ENCODE results near the gene LAGE3.

The LAGE3 gene

GRCh38 chrX:154473683-154474082, 5.4 kb downstream of the LAGE3 start:
- no peak for DNase-seq

GRCh38 chrX:154472685-154473632, 6.1 kb downstream of the LAGE3 start:
- DNase-seq, result no peak

DNA sequence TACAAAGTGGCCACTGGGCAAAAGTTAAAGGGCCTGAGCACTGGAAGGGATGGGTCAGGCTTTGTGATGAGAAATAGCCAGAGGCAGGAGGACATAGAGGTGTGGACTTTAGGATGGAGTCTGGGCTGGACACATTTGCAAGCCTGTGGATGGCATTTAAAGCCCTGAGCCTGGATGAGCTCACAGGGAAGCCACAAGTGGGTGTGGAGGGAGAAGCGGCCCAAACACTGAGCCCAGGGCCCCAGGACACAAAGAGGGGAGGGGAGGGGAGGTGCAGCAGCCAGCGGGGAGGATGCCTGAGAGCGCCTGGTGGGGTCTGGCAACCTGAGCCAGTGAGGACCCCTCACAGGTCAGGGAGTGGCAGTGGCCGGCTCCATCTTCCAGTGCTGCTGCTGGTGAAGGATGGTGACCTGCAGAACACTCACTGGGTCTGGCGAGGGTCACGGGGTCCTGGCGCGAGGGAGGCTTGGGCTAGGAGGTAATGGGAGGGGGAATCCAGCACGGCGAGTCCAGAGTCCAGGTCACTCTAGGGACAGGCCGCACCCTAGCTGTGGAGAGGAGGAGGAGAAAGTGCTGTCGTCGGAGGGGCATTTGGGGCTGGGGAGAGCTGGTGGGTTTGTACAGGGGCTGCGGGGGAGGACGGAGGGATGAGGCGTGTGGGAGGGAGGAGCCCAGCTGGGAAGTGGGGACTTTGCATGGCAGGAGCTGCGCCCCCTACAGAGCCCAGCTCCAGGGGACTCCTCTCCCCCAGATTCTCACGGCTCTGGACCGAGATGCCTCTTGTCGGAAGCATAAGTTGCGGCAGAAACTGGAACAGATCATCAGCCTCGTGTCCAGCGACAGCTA, 7.0 kb downstream of the LAGE3 start:
- DNase-seq, result no peak

DNA sequence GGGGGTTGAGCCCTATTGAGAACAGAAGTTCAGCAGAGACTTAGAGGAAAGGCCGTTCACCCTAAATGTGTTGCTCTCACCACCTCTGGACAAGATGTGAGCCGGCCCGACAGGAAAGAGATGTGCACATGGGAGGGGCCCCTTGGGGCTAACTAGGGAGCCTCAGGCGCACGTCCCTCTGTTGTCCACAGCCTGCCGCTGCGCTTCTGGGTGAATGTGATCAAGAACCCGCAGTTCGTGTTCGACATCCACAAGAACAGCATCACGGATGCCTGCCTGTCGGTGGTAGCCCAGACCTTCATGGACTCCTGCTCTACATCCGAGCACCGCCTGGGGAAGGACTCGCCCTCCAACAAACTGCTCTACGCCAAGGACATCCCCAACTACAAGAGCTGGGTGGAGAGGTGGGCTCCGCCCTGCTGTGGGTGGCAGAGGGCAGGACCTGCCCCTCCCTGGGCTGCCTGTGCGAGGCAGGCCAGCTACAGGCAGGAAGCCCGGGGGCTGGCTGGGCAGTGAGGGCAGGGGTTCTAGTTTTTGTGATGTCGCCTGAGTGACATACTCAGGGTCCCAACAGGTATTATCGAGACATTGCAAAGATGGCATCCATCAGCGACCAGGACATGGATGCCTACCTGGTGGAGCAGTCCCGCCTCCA, 8.0 kb downstream of the LAGE3 start:
- no peak for DNase-seq

- DNase-seq, result no peak
Observed at GRCh38 chrX:154470434-154470833, 8.6 kb downstream of the LAGE3 start.

DNA sequence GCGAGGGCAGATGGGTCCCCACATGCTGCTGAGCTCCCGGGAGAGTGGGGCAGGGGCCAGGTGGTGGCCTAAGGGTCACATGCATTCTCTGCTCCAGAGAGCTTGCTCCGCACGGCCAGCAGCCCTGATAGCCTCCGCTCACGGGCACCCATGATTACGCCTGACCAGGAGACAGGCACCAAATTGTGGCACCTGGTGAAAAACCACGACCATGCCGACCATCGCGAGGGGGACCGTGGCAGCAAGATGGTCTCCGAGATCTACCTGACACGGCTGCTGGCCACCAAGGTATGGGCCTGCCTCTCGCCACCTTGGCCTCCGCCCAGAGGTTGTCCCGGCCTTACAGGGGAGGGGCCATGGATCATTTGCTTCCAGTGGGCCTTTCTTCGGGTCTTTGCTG, 9.2 kb downstream of the LAGE3 start:
- DNase-seq, result no peak

DNA sequence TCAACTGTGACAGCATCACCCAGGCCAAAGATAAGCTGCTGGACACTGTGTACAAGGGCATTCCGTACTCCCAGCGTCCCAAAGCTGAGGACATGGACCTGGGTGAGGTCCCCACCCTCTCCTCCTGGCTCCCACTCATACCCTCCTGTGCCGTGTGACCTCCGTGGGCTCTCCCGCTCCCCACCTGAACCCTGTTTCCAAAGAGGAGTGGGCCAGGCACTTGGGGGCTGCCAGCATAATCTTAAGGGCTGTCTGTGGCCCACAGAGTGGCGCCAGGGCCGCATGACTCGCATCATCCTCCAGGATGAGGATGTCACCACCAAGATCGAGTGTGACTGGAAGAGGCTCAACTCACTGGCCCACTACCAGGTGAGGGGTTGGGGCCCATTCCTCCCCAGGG, 10.0 kb downstream of the LAGE3 start:
- no peak for DNase-seq

DNA sequence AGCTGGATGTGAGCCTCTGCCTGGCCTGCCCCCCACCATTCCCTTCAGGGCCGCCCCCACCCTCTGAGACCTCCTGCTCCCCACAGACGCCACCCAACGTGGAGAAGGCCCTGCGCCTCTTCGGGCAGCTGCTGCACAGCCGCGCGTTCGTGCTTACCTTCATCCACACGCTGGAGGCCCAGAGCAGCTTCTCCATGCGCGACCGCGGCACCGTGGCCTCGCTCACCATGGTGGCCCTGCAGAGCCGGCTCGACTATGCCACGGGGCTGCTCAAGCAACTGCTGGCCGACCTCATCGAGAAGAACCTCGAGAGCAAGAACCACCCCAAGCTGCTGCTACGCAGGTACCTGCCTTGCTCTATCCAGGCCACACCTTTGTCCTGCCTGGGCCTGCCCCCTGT, 10.9 kb downstream of the LAGE3 start:
- DNase-seq, result no peak

GRCh38 chrX:154467556-154467955, 11.5 kb downstream of the LAGE3 start:
- no peak for DNase-seq

GRCh38 chrX:154466907-154467306, 12.2 kb downstream of the LAGE3 start:
- no peak for DNase-seq

DNA sequence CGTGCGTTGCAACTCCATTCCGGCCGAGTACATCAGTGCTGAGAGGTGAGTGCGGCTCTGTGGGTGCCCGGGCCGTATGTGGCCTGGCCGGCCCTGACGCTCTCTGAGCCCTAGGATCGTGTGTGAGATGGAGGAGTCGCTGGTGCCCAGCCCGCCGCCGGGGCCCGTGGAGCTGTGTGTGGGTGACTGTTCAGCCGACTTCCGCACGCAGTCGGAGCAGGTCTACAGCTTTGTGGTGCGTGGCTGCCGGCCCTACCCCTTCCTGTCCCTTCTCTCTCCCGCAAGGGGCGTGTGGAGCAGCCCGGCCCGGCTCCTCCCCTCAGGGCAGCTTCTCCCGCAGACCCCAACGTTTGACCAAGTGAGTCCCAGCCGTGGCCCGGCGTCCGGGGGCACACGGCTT, 13.0 kb downstream of the LAGE3 start:
- DNase-seq, result no peak

DNA sequence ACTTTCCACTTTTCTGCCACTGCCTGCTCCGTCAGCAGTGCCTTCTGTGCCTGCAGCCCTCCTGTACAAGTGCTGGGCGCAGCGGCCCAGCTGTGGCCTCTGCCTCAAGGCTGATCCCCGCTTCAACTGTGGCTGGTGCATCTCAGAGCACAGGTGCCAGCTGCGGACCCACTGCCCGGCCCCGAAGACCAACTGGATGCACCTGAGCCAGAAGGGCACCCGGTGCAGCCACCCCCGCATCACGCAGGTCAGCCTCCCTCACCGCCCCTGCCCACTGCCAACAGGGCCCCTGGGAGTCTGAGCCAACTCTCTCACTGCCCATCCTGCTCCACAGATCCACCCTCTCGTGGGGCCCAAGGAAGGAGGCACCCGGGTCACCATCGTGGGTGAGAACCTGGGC, 13.5 kb downstream of the LAGE3 start:
- DNase-seq, result no peak

DNA sequence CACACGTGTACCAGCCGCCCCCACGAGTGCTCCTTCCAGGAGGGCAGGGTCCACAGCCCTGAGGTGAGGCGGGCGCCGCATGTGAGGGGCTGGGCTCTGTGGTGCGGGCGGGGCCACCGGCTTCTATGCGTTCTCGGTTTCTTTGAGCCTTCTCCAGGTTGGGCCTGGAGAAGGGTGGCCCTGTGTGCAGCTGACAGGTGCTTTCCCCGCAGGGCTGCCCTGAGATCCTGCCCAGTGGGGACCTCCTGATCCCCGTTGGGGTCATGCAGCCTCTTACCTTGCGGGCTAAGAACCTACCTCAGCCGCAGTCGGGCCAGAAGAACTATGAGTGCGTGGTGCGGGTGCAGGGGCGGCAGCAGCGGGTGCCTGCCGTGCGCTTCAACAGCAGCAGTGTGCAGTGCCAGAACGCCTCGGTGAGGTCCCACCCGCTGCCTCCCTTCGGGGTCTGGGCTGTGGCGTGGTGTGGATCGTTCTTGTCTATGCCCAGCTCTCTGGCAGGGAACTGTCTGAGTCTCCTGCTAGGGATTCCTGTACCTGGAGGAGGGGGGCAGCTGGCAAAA, 14.2 kb downstream of the LAGE3 start:
- DNase-seq, result no peak

- no peak for DNase-seq
Observed at GRCh38 chrX:154463611-154464220, 15.4 kb downstream of the LAGE3 start.

DNA sequence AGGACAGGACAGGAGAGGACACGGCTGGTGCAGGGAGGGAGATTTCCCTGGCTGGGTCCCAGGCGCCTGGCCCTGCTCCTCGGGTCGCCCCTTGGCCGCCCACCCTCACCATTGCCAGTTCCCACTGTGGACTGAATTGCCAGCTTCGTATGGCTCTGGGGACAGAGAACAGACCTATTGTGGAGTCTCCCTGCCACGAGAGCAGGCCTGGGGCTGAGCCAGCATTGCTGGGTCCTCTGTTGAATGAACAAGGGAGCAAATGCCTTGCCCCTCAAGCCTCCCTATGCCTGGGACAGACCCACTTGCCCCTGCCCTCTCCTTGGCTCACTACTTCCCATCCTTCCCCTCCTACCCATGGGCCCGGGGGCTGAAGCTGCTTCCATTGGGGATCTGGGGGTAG, 16.7 kb downstream of the LAGE3 start:
- no peak for DNase-seq

DNA sequence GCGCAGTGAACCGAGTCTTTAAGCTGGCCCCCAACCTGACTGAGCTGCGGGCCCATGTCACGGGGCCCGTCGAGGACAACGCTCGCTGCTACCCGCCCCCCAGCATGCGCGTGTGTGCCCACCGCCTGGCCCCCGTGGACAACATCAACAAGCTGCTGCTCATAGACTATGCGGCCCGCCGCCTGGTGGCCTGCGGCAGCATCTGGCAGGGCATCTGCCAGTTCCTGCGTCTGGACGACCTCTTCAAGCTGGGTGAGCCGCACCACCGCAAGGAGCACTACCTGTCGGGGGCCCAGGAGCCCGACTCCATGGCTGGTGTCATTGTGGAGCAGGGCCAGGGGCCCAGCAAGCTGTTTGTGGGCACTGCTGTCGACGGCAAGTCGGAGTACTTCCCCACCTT, 18.8 kb downstream of the LAGE3 start:
- no peak for DNase-seq

DNA sequence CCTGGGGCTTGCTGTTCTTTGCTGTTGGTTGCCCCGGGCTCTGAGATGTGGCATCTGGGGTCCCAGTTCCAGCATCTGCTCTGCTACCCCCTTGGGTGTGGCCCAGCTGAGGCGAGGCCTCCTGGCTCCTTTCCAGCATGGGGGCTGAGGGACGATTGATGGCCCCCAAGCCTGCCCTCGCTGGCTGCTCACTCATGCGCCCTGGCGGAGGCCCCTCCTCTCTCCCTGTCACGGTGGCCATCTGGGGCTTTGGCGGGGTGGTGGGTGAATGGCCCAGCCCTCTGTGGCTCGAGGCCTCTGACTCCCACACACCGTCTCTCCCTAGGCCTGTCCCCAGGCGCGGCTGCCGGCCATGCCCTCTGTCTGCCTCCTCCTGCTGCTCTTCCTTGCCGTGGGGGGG, 19.2 kb downstream of the LAGE3 start:
- no peak for DNase-seq

GRCh38 chrX:154458954-154459778, 19.9 kb downstream of the LAGE3 start:
- no peak for DNase-seq

DNA sequence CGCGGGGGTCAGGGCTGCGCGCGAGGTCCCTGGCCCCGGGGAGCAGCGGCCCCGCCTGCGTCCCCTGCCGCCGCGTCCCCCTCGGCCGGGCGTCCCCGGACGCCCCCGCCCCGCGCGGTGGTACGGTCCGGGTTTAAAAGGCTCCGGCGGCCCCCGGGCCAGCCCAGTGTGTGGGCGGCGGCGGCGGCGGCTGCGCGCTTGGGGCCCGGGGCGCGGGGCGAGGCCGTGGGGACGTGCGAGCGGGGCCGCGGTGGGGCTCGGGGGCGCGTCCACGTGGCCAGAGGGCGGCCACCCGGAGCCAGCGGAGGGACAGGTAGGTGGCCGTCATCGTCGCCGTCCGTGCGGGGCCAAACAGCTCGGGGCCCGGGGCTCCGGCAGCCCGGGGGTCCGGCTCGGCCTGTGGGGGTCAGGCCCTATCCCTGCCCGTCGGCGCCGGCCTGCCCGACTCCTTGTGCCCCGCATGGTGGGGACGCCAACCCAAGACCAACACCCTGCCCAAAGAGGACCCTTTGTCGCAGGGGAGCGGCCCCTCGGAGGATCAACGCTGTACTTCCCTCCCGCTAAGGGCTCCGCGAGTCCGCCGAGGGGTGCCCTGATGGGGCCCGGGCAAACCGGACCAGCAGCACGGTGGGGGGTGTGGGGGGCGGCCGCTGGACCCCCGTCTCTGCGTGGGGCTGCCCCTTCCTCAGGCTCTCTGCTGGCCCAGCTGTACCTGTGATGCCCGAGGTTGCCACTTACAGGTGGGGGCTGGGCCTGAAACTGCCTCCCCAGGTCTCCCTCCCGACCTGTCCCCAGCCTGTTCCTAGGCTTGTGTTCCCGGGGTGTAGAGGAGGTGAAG, 20.7 kb downstream of the LAGE3 start, which contains the start of gene PLXNA3:
Gene PLXNA3 (plus strand): TSS at position 166 of the 838 bp plus-strand sequence. CDS start 1,903 bp downstream, outside the sequence.
- DNase-seq, result peak; percentile 63

DNA sequence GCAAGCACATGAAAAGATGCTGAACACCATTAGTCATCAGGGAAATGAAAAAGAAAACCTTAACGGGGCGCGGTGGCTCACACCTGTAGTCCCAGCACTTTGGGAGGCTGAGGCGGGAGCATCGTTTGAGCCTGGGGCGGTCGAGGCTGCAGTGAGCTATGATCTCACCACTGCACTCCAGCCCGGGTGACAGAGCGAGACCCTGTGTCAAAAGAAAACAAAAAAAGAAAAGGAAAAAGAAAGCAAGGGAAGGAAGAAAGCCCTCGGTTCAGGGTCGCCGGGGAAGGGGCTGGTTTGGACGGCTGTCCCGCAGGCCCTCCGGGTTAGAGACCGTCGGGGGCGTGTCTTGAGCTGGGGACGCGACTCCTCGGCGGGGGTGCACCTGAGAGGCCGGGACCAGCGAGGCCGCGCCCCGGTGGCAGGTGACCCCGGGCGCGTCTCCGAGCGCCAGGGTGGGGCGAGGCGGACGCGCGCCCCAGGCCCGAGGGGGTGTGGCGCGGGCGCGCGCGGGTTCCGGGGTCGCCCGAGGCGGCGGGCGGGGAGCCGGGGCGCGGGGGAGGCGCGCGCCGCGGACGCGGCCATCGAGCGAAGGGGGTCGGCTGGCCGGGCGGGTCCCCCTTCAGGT, 21.5 kb downstream of the LAGE3 start:
- peak; percentile 52 for DNase-seq

Measured in activated gamma-delta T cell treated with Interleukin-2 at 50 U/mL for 16 hours (primary cell).